HepG2 (cell line): ENCODE data around the gene ANKRD55. TPM values are rescaled to one million over a fixed set of nuclear protein-coding genes. Genes with fewer than 3 reads are reported as not detected.

ENCODE experiments used
- ATAC-seq: fragments of 200-7000 bp; cut with Tn5 transposase; 3 replicates; pipeline ENCODE4 v1.9.1; 2020; ENCODE audit warnings: mild to moderate bottlenecking, moderate library complexity
- BruUV-seq: library from RNA; stranded (reverse); fragments of 400-500 nt; replicated peaks from 2 replicates; lab custom pipeline; 2021; lab: Mats Ljungman, UMichigan
- CTCF ChIA-PET: fragments of 300-600 bp; formaldehyde crosslinking; extraction: SDS; loops from one replicate; lab custom pipeline; 2021; ENCODE audit warnings: low total read pairs, inconsistent platforms, low intra/inter-chr PET ratio; lab: Yijun Ruan, JAX
- POLR2A ChIA-PET: fragments of 350-600 bp; sonication (Branson Sonifier 250); formaldehyde crosslinking; loops from one replicate; lab custom pipeline; 2020; ENCODE audit warnings: antibody characterized with exemption, inconsistent platforms; lab: Yijun Ruan, JAX
- DNase-seq: peaks from one replicate; pipeline ENCODE4 v3.0.0-alpha.2; 2015; ENCODE audit warnings: low spot score
- FAIRE-seq: peaks from 3 replicates; lab custom pipeline; 2011; peaks lifted over from hg19 to GRCh38; lab: Jason Lieb, UNC
- H2AFZ ChIP-seq: one replicate; pipeline ENCODE4 v1.6.1; 2011; ENCODE audit warnings: low read length, inconsistent platforms
- H3K27ac ChIP-seq: fragments of 300-600 bp; 3 replicates; pipeline ENCODE4 v1.8.0; 2011; ENCODE audit warnings: mixed run types, mild to moderate bottlenecking, mixed read lengths, low read length, inconsistent platforms; ENCODE audit not compliant: insufficient read depth; ENCODE audit errors: extremely low read length
- H3K27me3 ChIP-seq, 2 experiments: fragments of 200-600 bp in 1 of 2; 2 replicates in 1 of 2; 3 replicates in 1 of 2; pipeline versions ENCODE4 v1.6.0 to v1.8.0; 2011; ENCODE audit warnings: low read length in 2 of 2, mild to moderate bottlenecking in 2 of 2, moderate library complexity in 2 of 2, inconsistent platforms in 1 of 2; ENCODE audit not compliant: insufficient read depth in 2 of 2, control insufficient read depth in 1 of 2
- H3K36me3 ChIP-seq, 2 experiments: fragments of 200-600 bp in 1 of 2; replicated peaks in 1 of 2; 2 replicates in 1 of 2; 3 replicates in 1 of 2; pipeline versions ENCODE4 v1.5.1 to v1.8.0; 2011; ENCODE audit warnings: low read length in 2 of 2, inconsistent platforms in 1 of 2; ENCODE audit not compliant: insufficient read depth in 2 of 2, control insufficient read depth in 1 of 2
- H3K4me1 ChIP-seq: 2 replicates; pipeline ENCODE4 v1.5.1; 2012; ENCODE audit warnings: low read length, inconsistent platforms; ENCODE audit not compliant: insufficient read depth
- H3K4me2 ChIP-seq: 2 replicates; pipeline ENCODE4 v1.6.0; 2011; ENCODE audit warnings: low read depth, low read length, inconsistent platforms
- H3K4me3 ChIP-seq, 3 experiments: fragments of 200-600 bp in 1 of 3; sonication (generic), shearing (Covaris generic) in 1 of 3; replicated peaks in 1 of 3; 2 replicates each; pipeline ENCODE4 v1.5.1; 2011 to 2016; ENCODE audit warnings: low read length in 3 of 3, inconsistent platforms in 2 of 3, low read depth in 2 of 3, mild to moderate bottlenecking in 2 of 3, control low read depth in 1 of 3, mixed read lengths in 1 of 3; ENCODE audit not compliant: insufficient read depth in 1 of 3
- H3K79me2 ChIP-seq: one replicate; pipeline ENCODE4 v1.6.1; 2011; ENCODE audit warnings: low read length, inconsistent platforms; ENCODE audit not compliant: insufficient read depth
- H3K9ac ChIP-seq: 2 replicates; pipeline ENCODE4 v1.6.0; 2011; ENCODE audit warnings: mild to moderate bottlenecking, low read depth, low read length, inconsistent platforms; ENCODE audit not compliant: insufficient read depth
- H3K9me3 ChIP-seq: 2 replicates; pipeline ENCODE4 v1.5.1; 2012; ENCODE audit warnings: mild to moderate bottlenecking, low read length
- H4K20me1 ChIP-seq: 2 replicates; pipeline ENCODE4 v1.6.0; 2011; ENCODE audit warnings: inconsistent platforms, mild to moderate bottlenecking, low read length, moderate library complexity; ENCODE audit not compliant: insufficient read depth
- CC2D1A ChIP-seq: sonication (generic); formaldehyde crosslinking; IDR thresholded peaks from 2 replicates; pipeline ENCODE4 v1.8.1; 2023; ENCODE audit warnings: mild to moderate bottlenecking, missing genetic modification reagents
- EEA1 ChIP-seq: sonication (generic); formaldehyde crosslinking; IDR thresholded peaks from 2 replicates; pipeline ENCODE4 v1.5.1; 2020; ENCODE audit warnings: mild to moderate bottlenecking, missing genetic modification reagents, borderline replicate concordance
- HDAC6 ChIP-seq: fragments of 200-600 bp; sonication (generic); IDR thresholded peaks from 2 replicates; pipeline ENCODE4 v1.7.0; 2017; ENCODE audit warnings: mild to moderate bottlenecking, antibody characterized with exemption, low read length, low read depth
- MAFG ChIP-seq: sonication (generic); formaldehyde crosslinking; IDR thresholded peaks from 2 replicates; pipeline ENCODE4 v1.5.1; 2020; ENCODE audit warnings: mild to moderate bottlenecking, missing genetic modification reagents
- PCBP1 ChIP-seq: fragments of 200-400 bp; formaldehyde crosslinking; IDR thresholded peaks from 2 replicates; pipeline ENCODE4 v1.6.1; 2017; ENCODE audit warnings: mild to moderate bottlenecking, low read depth, low read length, borderline replicate concordance
- POGZ ChIP-seq: sonication (generic); formaldehyde crosslinking; IDR thresholded peaks from 2 replicates; pipeline ENCODE4 v1.4.0; 2020; ENCODE audit warnings: mild to moderate bottlenecking, missing genetic modification reagents
- SNRNP70 ChIP-seq: fragments of 200-400 bp; formaldehyde crosslinking; IDR thresholded peaks from 2 replicates; pipeline ENCODE4 v1.6.1; 2017; ENCODE audit warnings: mild to moderate bottlenecking, low read depth, low read length, moderate library complexity
- SOX13 ChIP-seq, 3 experiments: fragments of 450-650 bp in 1 of 3; sonication (generic) in 1 of 3; formaldehyde crosslinking in 1 of 3; IDR thresholded peaks in 2 of 3; conservative IDR thresholded peaks in 1 of 3; 2 replicates each; pipeline versions ENCODE4 v1.5.0 to v1.6.1; 2016 to 2020; ENCODE audit warnings: antibody characterized with exemption in 1 of 3, mild to moderate bottlenecking in 1 of 3, missing compliant biosample characterization in 1 of 3, missing genetic modification reagents in 1 of 3, moderate library complexity in 1 of 3
- TCF7L2 ChIP-seq: IDR thresholded peaks from 2 replicates; pipeline ENCODE4 v1.6.1; 2011; ENCODE audit warnings: mild to moderate bottlenecking, low read depth, low read length, moderate library complexity
- ZNF124 ChIP-seq: sonication (generic); formaldehyde crosslinking; IDR thresholded peaks from 2 replicates; pipeline ENCODE4 v1.4.0; 2020; ENCODE audit warnings: missing genetic modification reagents
- ZNF75D ChIP-seq: sonication (generic); formaldehyde crosslinking; IDR thresholded peaks from 2 replicates; pipeline ENCODE4 v1.8.1; 2023; ENCODE audit warnings: missing genetic modification reagents, mild to moderate bottlenecking, borderline replicate concordance
- ZNF883 ChIP-seq: sonication (generic); formaldehyde crosslinking; IDR thresholded peaks from 2 replicates; pipeline ENCODE4 v1.5.1; 2020; ENCODE audit warnings: mild to moderate bottlenecking, missing genetic modification reagents; ENCODE audit errors: not compliant biosample characterization
- in situ Hi-C: cut with HindIII; loops from 2 replicates; pipeline ENCODE4 v1.10.0; 2017; ENCODE audit warnings: low pct_unique_long_range_greater_than_20kb; ENCODE audit not compliant: extremely low pct_ligation_motif_present
- intact Hi-C: fragments of 100-400 bp; cut with micrococcal nuclease; formaldehyde crosslinking; loops from one replicate; pipeline ENCODE4 v1.10.0; 2022; ENCODE audit not compliant: unreplicated experiment
- polyA plus RNA-seq, 8 experiments: library from polyadenylated mRNA; depleted of rRNA in 3 of 8; stranded (reverse) in 7 of 8; unstranded in 1 of 8; fragments of >200 nt; fragmentation: Illumina TruSeq in 4 of 8; extraction: Trizol in 4 of 8; gene quantifications; 2 replicates each; pipeline versions ENCODE4 v1.2.1 to v1.2.3, GENCODE V29; 2011 to 2016; ENCODE audit warnings: low read depth in 4 of 8, missing spikeins in 1 of 8, mixed read lengths in 1 of 8; ENCODE audit not compliant: insufficient read depth in 1 of 8
- total RNA-seq, 5 experiments: library from RNA; depleted of rRNA; stranded (reverse); fragments of >200 nt; fragmentation: Illumina TruSeq; extraction: Trizol; gene quantifications; 2 replicates each; pipeline ENCODE4 v1.2.3, GENCODE V29; 2016; ENCODE audit warnings: low read depth in 1 of 5
- TF ChIP-seq, protein P1 (sequence below): IDR thresholded peaks from 2 replicates; pipeline ENCODE4 v1.6.1; 2012; ENCODE audit warnings: inconsistent platforms
- TF ChIP-seq, protein P2 (sequence below): sonication (generic); formaldehyde crosslinking; conservative IDR thresholded peaks from 2 replicates; pipeline ENCODE4 v1.4.0; 2020; ENCODE audit warnings: missing genetic modification reagents
- TF ChIP-seq, protein P3 (sequence below): sonication (generic); formaldehyde crosslinking; IDR thresholded peaks from 2 replicates; pipeline ENCODE4 v1.4.0; 2020; ENCODE audit warnings: mild to moderate bottlenecking, low read depth, missing genetic modification reagents
- TF ChIP-seq, protein P4 (sequence below): sonication (generic); formaldehyde crosslinking; IDR thresholded peaks from 2 replicates; pipeline ENCODE4 v1.8.0; 2022; ENCODE audit warnings: mild to moderate bottlenecking, missing genetic modification reagents

The ANKRD55 gene
- total and polyA plus RNA-seq, 2 of the 13 experiments (the other 11 are each of a cell fraction or from before 2014, with no cell fraction given): 0.11 to 0.28 TPM

GRCh38 chr5:56175021-56175420, 58.1 kb downstream of the ANKRD55 start:
- Histone ChIP-seq H3K36me3 (no peaks in the 10 kb centered on the region), H3K4me2 (no peak overlapping the region), H3K4me1 (no peaks in the 10 kb centered on the region), H3K27me3 (no peaks in the 10 kb centered on the region), H4K20me1 (no peaks in the 10 kb centered on the region), H3K4me3 (no peak overlapping the region), H3K9ac (no peak overlapping the region), H2AFZ (no peak overlapping the region), H3K27ac (no peak overlapping the region), H3K9me3 (no peaks in the 10 kb centered on the region), H3K79me2 (no peaks in the 10 kb centered on the region)
- BruUV-seq: no TSS peak
- DNase-seq (no peak), ATAC-seq (no peak), FAIRE-seq (no peak)
- POLR2A ChIA-PET: no interaction called here
- CTCF ChIA-PET: no interaction called here
- in situ Hi-C loops: no loop called here
- intact Hi-C loops: no loop called here
- TF ChIP-seq MAFG (CRISPR knock-in tag) (no peak), HDAC6 (no peak), EEA1 (CRISPR knock-in tag) (no peak), SNRNP70 (no peak), ZNF883 (CRISPR knock-in tag) (no peak), ZNF75D (CRISPR knock-in tag) (no peak), SOX13 (IDR thresholded peaks at IDR 0.05) (no peak), SOX13 (CRISPR knock-in tag; conservative IDR thresholded peaks at IDR 0.05 in 1 of 2, IDR thresholded peaks at IDR 0.05 in 1 of 2) (no peak), POGZ (no peak), CC2D1A (CRISPR knock-in tag) (no peak), TCF7L2 (no peak), ZNF124 (CRISPR knock-in tag) (no peak), PCBP1 (no peak)
- TF ChIP-seq, protein P1, sequence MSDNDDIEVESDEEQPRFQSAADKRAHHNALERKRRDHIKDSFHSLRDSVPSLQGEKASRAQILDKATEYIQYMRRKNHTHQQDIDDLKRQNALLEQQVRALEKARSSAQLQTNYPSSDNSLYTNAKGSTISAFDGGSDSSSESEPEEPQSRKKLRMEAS: no peak
- TF ChIP-seq, protein P2, sequence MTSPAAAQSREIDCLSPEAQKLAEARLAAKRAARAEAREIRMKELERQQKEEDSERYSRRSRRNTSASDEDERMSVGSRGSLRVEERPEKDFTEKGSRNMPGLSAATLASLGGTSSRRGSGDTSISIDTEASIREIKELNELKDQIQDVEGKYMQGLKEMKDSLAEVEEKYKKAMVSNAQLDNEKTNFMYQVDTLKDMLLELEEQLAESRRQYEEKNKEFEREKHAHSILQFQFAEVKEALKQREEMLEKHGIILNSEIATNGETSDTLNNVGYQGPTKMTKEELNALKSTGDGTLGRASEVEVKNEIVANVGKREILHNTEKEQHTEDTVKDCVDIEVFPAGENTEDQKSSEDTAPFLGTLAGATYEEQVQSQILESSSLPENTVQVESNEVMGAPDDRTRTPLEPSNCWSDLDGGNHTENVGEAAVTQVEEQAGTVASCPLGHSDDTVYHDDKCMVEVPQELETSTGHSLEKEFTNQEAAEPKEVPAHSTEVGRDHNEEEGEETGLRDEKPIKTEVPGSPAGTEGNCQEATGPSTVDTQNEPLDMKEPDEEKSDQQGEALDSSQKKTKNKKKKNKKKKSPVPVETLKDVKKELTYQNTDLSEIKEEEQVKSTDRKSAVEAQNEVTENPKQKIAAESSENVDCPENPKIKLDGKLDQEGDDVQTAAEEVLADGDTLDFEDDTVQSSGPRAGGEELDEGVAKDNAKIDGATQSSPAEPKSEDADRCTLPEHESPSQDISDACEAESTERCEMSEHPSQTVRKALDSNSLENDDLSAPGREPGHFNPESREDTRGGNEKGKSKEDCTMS (CRISPR knock-in tag): no peak
- TF ChIP-seq, protein P3, sequence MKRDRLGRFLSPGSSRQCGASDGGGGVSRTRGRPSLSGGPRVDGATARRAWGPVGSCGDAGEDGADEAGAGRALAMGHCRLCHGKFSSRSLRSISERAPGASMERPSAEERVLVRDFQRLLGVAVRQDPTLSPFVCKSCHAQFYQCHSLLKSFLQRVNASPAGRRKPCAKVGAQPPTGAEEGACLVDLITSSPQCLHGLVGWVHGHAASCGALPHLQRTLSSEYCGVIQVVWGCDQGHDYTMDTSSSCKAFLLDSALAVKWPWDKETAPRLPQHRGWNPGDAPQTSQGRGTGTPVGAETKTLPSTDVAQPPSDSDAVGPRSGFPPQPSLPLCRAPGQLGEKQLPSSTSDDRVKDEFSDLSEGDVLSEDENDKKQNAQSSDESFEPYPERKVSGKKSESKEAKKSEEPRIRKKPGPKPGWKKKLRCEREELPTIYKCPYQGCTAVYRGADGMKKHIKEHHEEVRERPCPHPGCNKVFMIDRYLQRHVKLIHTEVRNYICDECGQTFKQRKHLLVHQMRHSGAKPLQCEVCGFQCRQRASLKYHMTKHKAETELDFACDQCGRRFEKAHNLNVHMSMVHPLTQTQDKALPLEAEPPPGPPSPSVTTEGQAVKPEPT (CRISPR knock-in tag): no peak
- TF ChIP-seq, protein P4, sequence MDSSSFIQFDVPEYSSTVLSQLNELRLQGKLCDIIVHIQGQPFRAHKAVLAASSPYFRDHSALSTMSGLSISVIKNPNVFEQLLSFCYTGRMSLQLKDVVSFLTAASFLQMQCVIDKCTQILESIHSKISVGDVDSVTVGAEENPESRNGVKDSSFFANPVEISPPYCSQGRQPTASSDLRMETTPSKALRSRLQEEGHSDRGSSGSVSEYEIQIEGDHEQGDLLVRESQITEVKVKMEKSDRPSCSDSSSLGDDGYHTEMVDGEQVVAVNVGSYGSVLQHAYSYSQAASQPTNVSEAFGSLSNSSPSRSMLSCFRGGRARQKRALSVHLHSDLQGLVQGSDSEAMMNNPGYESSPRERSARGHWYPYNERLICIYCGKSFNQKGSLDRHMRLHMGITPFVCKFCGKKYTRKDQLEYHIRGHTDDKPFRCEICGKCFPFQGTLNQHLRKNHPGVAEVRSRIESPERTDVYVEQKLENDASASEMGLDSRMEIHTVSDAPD (CRISPR knock-in tag): no peak
